OCI-LY1 (cell line): ENCODE data around the gene PI16.

Experiments used
- EZH2 ChIP-seq: fragments of 200-600 bp; sonication (generic), shearing (Covaris generic); IDR thresholded peaks from 2 replicates; pipeline ENCODE4 v1.8.0; 2017; ENCODE audit warnings: borderline replicate concordance, mixed run types, mild to moderate bottlenecking, antibody characterized with exemption, low read length, moderate library complexity, mixed read lengths
- TF ChIP-seq, protein P1 (sequence below): fragments of 200-600 bp; sonication (generic), shearing (Covaris generic); IDR thresholded peaks from 2 replicates; pipeline ENCODE4 v1.5.1; 2017; ENCODE audit warnings: mild to moderate bottlenecking, antibody characterized with exemption, low read length, moderate library complexity, mixed read lengths

DNA sequence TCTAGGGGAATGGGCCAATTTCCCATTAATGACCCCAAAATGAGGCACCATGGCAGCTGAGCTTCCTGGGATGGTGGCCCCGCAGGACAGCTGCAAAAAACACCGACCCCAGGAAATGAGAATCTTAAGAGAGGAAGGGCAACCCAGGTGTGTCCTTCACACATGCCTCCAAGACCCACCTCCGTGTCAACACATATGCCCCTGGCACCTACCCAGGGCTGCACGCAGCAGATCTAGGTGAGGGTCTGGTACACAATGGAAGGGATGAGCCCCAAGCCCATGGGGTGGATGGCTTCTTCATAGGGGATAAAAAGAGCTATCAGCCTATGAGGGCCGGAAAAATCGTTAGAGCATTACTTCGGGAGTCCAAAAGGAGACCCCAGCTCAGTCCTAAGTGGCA is 22.0 kb downstream of the PI16 start:
- TF ChIP-seq, protein P1, sequence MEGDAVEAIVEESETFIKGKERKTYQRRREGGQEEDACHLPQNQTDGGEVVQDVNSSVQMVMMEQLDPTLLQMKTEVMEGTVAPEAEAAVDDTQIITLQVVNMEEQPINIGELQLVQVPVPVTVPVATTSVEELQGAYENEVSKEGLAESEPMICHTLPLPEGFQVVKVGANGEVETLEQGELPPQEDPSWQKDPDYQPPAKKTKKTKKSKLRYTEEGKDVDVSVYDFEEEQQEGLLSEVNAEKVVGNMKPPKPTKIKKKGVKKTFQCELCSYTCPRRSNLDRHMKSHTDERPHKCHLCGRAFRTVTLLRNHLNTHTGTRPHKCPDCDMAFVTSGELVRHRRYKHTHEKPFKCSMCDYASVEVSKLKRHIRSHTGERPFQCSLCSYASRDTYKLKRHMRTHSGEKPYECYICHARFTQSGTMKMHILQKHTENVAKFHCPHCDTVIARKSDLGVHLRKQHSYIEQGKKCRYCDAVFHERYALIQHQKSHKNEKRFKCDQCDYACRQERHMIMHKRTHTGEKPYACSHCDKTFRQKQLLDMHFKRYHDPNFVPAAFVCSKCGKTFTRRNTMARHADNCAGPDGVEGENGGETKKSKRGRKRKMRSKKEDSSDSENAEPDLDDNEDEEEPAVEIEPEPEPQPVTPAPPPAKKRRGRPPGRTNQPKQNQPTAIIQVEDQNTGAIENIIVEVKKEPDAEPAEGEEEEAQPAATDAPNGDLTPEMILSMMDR, result no peak
- no peak for TF ChIP-seq EZH2
